Fibroblast of lung (primary cell): Measurements from ENCODE around the gene MORC1.

Experiments used
- CTCF ChIP-seq, 2 donors: IDR thresholded peaks in 1 of 2; conservative IDR thresholded peaks in 1 of 2; 1 replicate in 1 of 2; 2 replicates in 1 of 2; pipeline ENCODE4 v1.5.1; 2011 to 2012; ENCODE audit warnings: low read length in 2 of 2, control low read depth in 1 of 2, inconsistent platforms in 1 of 2, low read depth in 1 of 2, mild to moderate bottlenecking in 1 of 2
- EZH2 ChIP-seq: IDR thresholded peaks from 2 replicates; pipeline ENCODE4 v1.5.1; 2012; ENCODE audit warnings: low read length, control low read depth, mild to moderate bottlenecking; ENCODE audit errors: missing control alignments

GRCh38 chr3:108947855-108948254 lies 170.1 kb downstream of the MORC1 start:
- TF ChIP-seq CTCF (conservative IDR thresholded peaks at IDR 0.05 in 1 of 2, IDR thresholded peaks at IDR 0.05 in 1 of 2; ENCODE audit: low read depth in 1 of 2, low read length in 2 of 2) = no peak
- TF ChIP-seq EZH2 = no peak
